HL-60 (cell line): ENCODE results near the gene IL1RN.

ENCODE experiments used
- DNase-seq, 2 experiments: peaks; one replicate each; pipeline ENCODE4 v3.0.0-alpha.2; 2010 to 2020; ENCODE audit warnings: low read depth in 1 of 2, low spot score in 1 of 2
- H3K27ac ChIP-seq: fragments of 250-450 bp; sonication (Bioruptor Pico); replicated peaks from 2 replicates; pipeline ENCODE4 v1.5.1; 2020; ENCODE audit warnings: mild to moderate bottlenecking, moderate library complexity
- H3K27me3 ChIP-seq: fragments of 250-450 bp; sonication (Bioruptor Pico); 2 replicates; pipeline ENCODE4 v1.5.1; 2021; ENCODE audit warnings: mild to moderate bottlenecking, moderate library complexity; ENCODE audit not compliant: insufficient read depth, poor library complexity, severe bottlenecking
- H3K4me3 ChIP-seq: replicated peaks from 2 replicates; pipeline ENCODE4 v1.5.1; 2011; ENCODE audit warnings: mild to moderate bottlenecking, control low read depth, low read length; ENCODE audit not compliant: insufficient read depth
- GABPA ChIP-seq: IDR thresholded peaks from 2 replicates; pipeline ENCODE4 v1.6.1; 2012; ENCODE audit warnings: low read depth
- POLR2AphosphoS5 ChIP-seq: IDR thresholded peaks from 2 replicates; pipeline ENCODE4 v1.6.1; 2012; ENCODE audit warnings: low read depth
- SPI1 ChIP-seq: IDR thresholded peaks from 2 replicates; pipeline ENCODE4 v1.6.1; 2012; ENCODE audit warnings: low read depth, mild to moderate bottlenecking, borderline replicate concordance
- long read RNA-seq: library from polyadenylated mRNA; unstranded; transcript quantifications from one replicate; pipeline ENCODE4 v2.0.0, GENCODE V29; 2020
- TF ChIP-seq, protein P1 (sequence below): IDR thresholded peaks from one replicate; pipeline ENCODE4 v1.5.1; 2011; ENCODE audit warnings: low read length, control low read depth, inconsistent platforms; ENCODE audit not compliant: insufficient read depth
- TF ChIP-seq, protein P2 (sequence below): IDR thresholded peaks from 2 replicates; pipeline ENCODE4 v1.6.1; 2012; ENCODE audit warnings: low read depth; ENCODE audit not compliant: insufficient replicate concordance

IL1RN gene, protein sequence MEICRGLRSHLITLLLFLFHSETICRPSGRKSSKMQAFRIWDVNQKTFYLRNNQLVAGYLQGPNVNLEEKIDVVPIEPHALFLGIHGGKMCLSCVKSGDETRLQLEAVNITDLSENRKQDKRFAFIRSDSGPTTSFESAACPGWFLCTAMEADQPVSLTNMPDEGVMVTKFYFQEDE
- long read RNA-seq, result 0 reads

DNA sequence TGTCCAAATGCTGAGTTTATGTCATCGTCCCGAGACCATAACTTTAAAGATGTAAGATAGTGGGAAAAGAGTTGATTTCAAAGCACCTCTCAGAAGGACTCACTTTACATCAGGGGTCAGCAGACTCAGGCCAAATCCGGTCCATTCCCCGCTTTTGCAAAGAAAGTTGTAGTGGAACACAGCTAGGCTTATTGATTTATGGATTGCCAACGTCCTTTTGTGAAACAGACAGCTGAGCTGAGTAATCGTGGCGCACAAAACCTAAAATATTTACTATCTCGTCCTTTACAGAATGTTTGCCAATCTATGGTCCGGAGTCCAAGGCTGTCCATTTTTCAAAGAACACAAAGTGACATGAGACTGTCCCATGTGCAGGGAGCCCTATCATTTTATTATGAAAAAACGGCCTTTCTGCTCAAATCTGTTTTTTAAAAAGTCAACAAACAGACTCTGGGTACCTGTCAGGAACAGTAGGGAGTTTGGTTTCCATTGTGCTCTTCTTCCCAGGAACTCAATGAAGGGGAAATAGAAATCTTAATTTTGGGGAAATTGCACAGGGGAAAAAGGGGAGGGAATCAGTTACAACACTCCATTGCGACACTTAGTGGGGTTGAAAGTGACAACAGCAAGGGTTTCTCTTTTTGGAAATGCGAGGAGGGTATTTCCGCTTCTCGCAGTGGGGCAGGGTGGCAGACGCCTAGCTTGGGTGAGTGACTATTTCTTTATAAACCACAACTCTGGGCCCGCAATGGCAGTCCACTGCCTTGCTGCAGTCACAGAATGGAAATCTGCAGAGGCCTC lies at the start of gene IL1RN:
IL1RN (plus strand) TSS at position 754 of the 801 bp plus-strand sequence; CDS start at position 781, 27 bp downstream.
- peak; percentile 72 to 96 for DNase-seq
- Histone ChIP-seq H3K27ac (peak within 1 kb of the TSS; percentile 59), H3K4me3 (peak within 1 kb of the TSS; percentile 42), H3K27me3 (no peaks in the 10 kb centered on the region)
- TF ChIP-seq POLR2AphosphoS5 (peak; percentile 71), GABPA (peak; percentile 50; the same call in 1 of the 2 replicates), SPI1 (peak; percentile 59; the same call in 1 of the 2 replicates)
- TF ChIP-seq, protein P1, sequence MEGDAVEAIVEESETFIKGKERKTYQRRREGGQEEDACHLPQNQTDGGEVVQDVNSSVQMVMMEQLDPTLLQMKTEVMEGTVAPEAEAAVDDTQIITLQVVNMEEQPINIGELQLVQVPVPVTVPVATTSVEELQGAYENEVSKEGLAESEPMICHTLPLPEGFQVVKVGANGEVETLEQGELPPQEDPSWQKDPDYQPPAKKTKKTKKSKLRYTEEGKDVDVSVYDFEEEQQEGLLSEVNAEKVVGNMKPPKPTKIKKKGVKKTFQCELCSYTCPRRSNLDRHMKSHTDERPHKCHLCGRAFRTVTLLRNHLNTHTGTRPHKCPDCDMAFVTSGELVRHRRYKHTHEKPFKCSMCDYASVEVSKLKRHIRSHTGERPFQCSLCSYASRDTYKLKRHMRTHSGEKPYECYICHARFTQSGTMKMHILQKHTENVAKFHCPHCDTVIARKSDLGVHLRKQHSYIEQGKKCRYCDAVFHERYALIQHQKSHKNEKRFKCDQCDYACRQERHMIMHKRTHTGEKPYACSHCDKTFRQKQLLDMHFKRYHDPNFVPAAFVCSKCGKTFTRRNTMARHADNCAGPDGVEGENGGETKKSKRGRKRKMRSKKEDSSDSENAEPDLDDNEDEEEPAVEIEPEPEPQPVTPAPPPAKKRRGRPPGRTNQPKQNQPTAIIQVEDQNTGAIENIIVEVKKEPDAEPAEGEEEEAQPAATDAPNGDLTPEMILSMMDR, result no peak
- TF ChIP-seq, protein P2, sequence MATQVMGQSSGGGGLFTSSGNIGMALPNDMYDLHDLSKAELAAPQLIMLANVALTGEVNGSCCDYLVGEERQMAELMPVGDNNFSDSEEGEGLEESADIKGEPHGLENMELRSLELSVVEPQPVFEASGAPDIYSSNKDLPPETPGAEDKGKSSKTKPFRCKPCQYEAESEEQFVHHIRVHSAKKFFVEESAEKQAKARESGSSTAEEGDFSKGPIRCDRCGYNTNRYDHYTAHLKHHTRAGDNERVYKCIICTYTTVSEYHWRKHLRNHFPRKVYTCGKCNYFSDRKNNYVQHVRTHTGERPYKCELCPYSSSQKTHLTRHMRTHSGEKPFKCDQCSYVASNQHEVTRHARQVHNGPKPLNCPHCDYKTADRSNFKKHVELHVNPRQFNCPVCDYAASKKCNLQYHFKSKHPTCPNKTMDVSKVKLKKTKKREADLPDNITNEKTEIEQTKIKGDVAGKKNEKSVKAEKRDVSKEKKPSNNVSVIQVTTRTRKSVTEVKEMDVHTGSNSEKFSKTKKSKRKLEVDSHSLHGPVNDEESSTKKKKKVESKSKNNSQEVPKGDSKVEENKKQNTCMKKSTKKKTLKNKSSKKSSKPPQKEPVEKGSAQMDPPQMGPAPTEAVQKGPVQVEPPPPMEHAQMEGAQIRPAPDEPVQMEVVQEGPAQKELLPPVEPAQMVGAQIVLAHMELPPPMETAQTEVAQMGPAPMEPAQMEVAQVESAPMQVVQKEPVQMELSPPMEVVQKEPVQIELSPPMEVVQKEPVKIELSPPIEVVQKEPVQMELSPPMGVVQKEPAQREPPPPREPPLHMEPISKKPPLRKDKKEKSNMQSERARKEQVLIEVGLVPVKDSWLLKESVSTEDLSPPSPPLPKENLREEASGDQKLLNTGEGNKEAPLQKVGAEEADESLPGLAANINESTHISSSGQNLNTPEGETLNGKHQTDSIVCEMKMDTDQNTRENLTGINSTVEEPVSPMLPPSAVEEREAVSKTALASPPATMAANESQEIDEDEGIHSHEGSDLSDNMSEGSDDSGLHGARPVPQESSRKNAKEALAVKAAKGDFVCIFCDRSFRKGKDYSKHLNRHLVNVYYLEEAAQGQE, result peak; percentile 65

DNA sequence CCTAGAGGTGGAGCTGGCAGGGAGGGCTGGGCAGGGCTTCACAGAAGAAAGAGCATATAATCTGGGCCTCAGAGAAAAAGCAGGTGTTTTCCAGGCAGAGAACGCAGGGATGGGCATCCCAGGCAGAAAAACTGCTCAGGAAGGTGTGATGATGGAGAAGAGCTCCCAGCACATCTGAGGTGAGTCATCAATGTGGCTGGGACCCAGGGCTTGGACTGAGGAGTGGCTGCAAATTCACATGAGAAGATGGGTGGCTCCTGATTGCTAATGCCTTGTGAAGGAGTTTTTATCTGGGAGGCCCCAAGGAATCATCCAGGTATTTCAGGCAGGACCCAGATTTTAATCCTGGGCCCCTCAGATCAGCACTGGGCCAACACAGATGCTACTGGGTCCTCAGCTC lies 49.5 kb upstream of the IL1RN start:
- no peak overlapping the region for H3K27ac ChIP-seq
- no peak overlapping the region for H3K4me3 ChIP-seq
- no peak for DNase-seq
- H3K27me3 ChIP-seq, result no peaks in the 10 kb centered on the region
- TF ChIP-seq, protein P1, result no peak
- TF ChIP-seq SPI1 (no peak), GABPA (no peak), POLR2AphosphoS5 (no peak)
- TF ChIP-seq, protein P2, result no peak

GRCh38 chr2:113078350-113078839 lies 49.0 kb upstream of the IL1RN start:
- Histone ChIP-seq H3K4me3 (no peak overlapping the region), H3K27ac (no peak overlapping the region), H3K27me3 (no peaks in the 10 kb centered on the region)
- DNase-seq, result no peak
- TF ChIP-seq POLR2AphosphoS5, result no peak
- no peak for TF ChIP-seq GABPA
- TF ChIP-seq, protein P1, result no peak
- TF ChIP-seq, protein P2, result no peak
- TF ChIP-seq SPI1, result no peak
